Choroid plexus epithelial cell (primary cell): ENCODE measurements around the gene COX19.
"Not testable (repeated sequence)": the region's sequence is repeated elsewhere in the genome, so short reads cannot be mapped to it uniquely, and the experiment has no call there.

Source experiments
- DNase-seq: peaks from one replicate; pipeline ENCODE4 v3.0.0-alpha.2; 2010; ENCODE audit warnings: low read depth
- H3K4me3 ChIP-seq: 2 replicates; pipeline ENCODE4 v1.5.1; 2011; ENCODE audit warnings: low read depth, mild to moderate bottlenecking, control low read depth, low read length, moderate library complexity
- CTCF ChIP-seq: conservative IDR thresholded peaks from 2 replicates; pipeline ENCODE4 v1.5.1; 2011; ENCODE audit warnings: low read depth, mild to moderate bottlenecking, control low read depth, inconsistent platforms, low read length, moderate library complexity

The COX19 gene

GRCh38 chr7:961546-962400 is 13.6 kb downstream of the COX19 start:
- no peak for TF ChIP-seq CTCF
- H3K4me3 ChIP-seq = no peak overlapping the region
- DNase-seq = no peak

GRCh38 chr7:960972-961371 is 14.4 kb downstream of the COX19 start:
- H3K4me3 ChIP-seq, DNase-seq: not testable (repeated sequence)

GRCh38 chr7:960269-960871 is 15.0 kb downstream of the COX19 start:
- no peak overlapping the region for H3K4me3 ChIP-seq
- no peak for DNase-seq
- TF ChIP-seq CTCF = no peak

- H3K4me3 ChIP-seq, DNase-seq: not testable (repeated sequence)
Observed at GRCh38 chr7:959740-960139, 15.6 kb downstream of the COX19 start.

- no peak for TF ChIP-seq CTCF
- no peak overlapping the region for H3K4me3 ChIP-seq
- no peak for DNase-seq
Observed at GRCh38 chr7:959271-959670, 16.1 kb downstream of the COX19 start.

GRCh38 chr7:958221-959200 is 16.8 kb downstream of the COX19 start:
- TF ChIP-seq CTCF = no peak
- no peak for DNase-seq

GRCh38 chr7:957418-958220 is 17.7 kb downstream of the COX19 start:
- TF ChIP-seq CTCF = no peak
- no peak overlapping the region for H3K4me3 ChIP-seq
- DNase-seq = no peak

More at GRCh38 chr7:958221-959200, 16.8 kb downstream of the COX19 start:
- no peak overlapping the region for H3K4me3 ChIP-seq
